Esophagus squamous epithelium (tissue), 5 donors: ENCODE results near the gene GFRA1. TPM values are rescaled to one million over a fixed set of nuclear protein-coding genes. Genes with fewer than 3 reads are reported as not detected.

Experiments
- DNase-seq: peaks from one replicate; lab custom pipeline; 2025; lab: John Stamatoyannopoulos, UW
- H3K27ac ChIP-seq, 4 donors: fragments of 200-600 bp; sonication (generic); one replicate each; pipeline ENCODE4 v1.5.1; 2016 to 2019; ENCODE audit warnings: mild to moderate bottlenecking in 1 of 4
- H3K27me3 ChIP-seq, 4 donors: fragments of 200-600 bp; sonication (generic); 1 replicate in 3 of 4; 2 replicates in 1 of 4; pipeline versions ENCODE4 v1.5.1 to v1.6.0; 2017 to 2021; ENCODE audit warnings: antibody characterized with exemption in 1 of 4
- H3K36me3 ChIP-seq, 3 donors: fragments of 200-600 bp; sonication (generic); one replicate each; pipeline ENCODE4 v1.5.1; 2016 to 2019
- H3K4me1 ChIP-seq, 3 donors: fragments of 200-600 bp; sonication (generic); one replicate each; pipeline ENCODE4 v1.5.1; 2017 to 2019
- H3K4me3 ChIP-seq, 4 donors: fragments of 200-600 bp; sonication (generic); 1 replicate in 3 of 4; 2 replicates in 1 of 4; pipeline ENCODE4 v1.5.1; 2016 to 2019; ENCODE audit warnings: mild to moderate bottlenecking in 2 of 4, moderate library complexity in 1 of 4
- H3K9me3 ChIP-seq, 3 donors: fragments of 200-600 bp; sonication (generic); one replicate each; pipeline ENCODE4 v1.5.1; 2016 to 2019
- CTCF ChIP-seq, 6 experiments: fragments of 450-650 bp in 4 of 6; fragments of 200-600 bp in 2 of 6; sonication (generic) in 2 of 6; IDR thresholded peaks; one replicate each; pipeline ENCODE4 v1.5.1; 2016 to 2019; ENCODE audit warnings: antibody characterized with exemption in 6 of 6, mild to moderate bottlenecking in 4 of 6, moderate library complexity in 4 of 6
- POLR2A ChIP-seq, 4 donors: fragments of 450-650 bp; IDR thresholded peaks; one replicate each; pipeline ENCODE4 v1.6.1; 2017; ENCODE audit warnings: antibody characterized with exemption in 4 of 4, mild to moderate bottlenecking in 4 of 4, moderate library complexity in 3 of 4
- WGBS, 2 donors: methylation state at CpG; one replicate each; pipeline ENCODE4 v1.1.5; 2018; 5-methylcytosine and 5-hydroxymethylcytosine counted together
- intact Hi-C: fragments of 100-400 bp; cut with DNase I; formaldehyde crosslinking; loops from one replicate; pipeline ENCODE4 v1.15.0; 2022
- total RNA-seq, 4 donors: library from RNA; depleted of rRNA; stranded (reverse); fragments of >200 nt; gene quantifications; one replicate each; pipeline ENCODE4 v1.1.0, GENCODE V29; 2016
- donor health status: DM: yes; HTN: yes; CAD: no.

Gene GFRA1
- total RNA-seq, 4 donors from 2014 or later: 1.0 to 79.9 (median 4.2) TPM

- Histone ChIP-seq H3K9me3 (no peaks in the 10 kb centered on the region), H3K27ac (no peak overlapping the region), H3K27me3 (no peaks in the 10 kb centered on the region), H3K4me1 (no peaks in the 10 kb centered on the region), H3K4me3 (no peak overlapping the region), H3K36me3 (no peaks in the 10 kb centered on the region)
- DNase-seq: no peak
- 74 to 84% methylated on average over 5 of the region's 5 CpGs for WGBS, 2 donors
- TF ChIP-seq POLR2A (IDR thresholded peaks at IDR 0.05) (no peak), CTCF (IDR thresholded peaks at IDR 0.05) (no peak)
- intact Hi-C loops: no loop called here
Measured at GRCh38 chr10:116115797-116116196, 157.2 kb downstream of the GFRA1 start.

GRCh38 chr10:116115036-116115641 is 157.9 kb downstream of the GFRA1 start:
- intact Hi-C loops: no loop called here
- Histone ChIP-seq H3K36me3 (no peaks in the 10 kb centered on the region), H3K27ac (no peak overlapping the region), H3K4me3 (no peak overlapping the region), H3K9me3 (no peaks in the 10 kb centered on the region), H3K4me1 (no peaks in the 10 kb centered on the region), H3K27me3 (no peaks in the 10 kb centered on the region)
- 41 to 45% methylated on average over 4 to 5 of the region's 5 CpGs for WGBS, 2 donors
- no peak for DNase-seq
- TF ChIP-seq POLR2A (IDR thresholded peaks at IDR 0.05): no peak
- no peak for TF ChIP-seq CTCF (IDR thresholded peaks at IDR 0.05)

GRCh38 chr10:116113721-116114501 is 159.1 kb downstream of the GFRA1 start:
- DNase-seq: no peak

GRCh38 chr10:116112232-116113231 is 160.5 kb downstream of the GFRA1 start:
- DNase-seq: no peak
- WGBS, 2 donors: 76 to 83% methylated on average over 9 to 12 of the region's 17 CpGs
- no peak overlapping the region for H3K4me3 ChIP-seq
- no peaks in the 10 kb centered on the region for H3K36me3 ChIP-seq
- no peak overlapping the region for H3K27ac ChIP-seq
- no peaks in the 10 kb centered on the region for H3K27me3 ChIP-seq
- H3K4me1 ChIP-seq: no peaks in the 10 kb centered on the region
- TF ChIP-seq POLR2A (IDR thresholded peaks at IDR 0.05) (no peak), CTCF (IDR thresholded peaks at IDR 0.05) (no peak)
- intact Hi-C loops: no loop called here
- no peaks in the 10 kb centered on the region for H3K9me3 ChIP-seq

More at GRCh38 chr10:116113721-116114501, 159.1 kb downstream of the GFRA1 start:
- Histone ChIP-seq H3K27ac (no peak overlapping the region), H3K4me3 (no peak overlapping the region), H3K4me1 (no peaks in the 10 kb centered on the region), H3K27me3 (no peaks in the 10 kb centered on the region), H3K9me3 (no peaks in the 10 kb centered on the region), H3K36me3 (no peaks in the 10 kb centered on the region)
- no peak for TF ChIP-seq CTCF (IDR thresholded peaks at IDR 0.05)
- 80 to 82% methylated on average over 13 to 15 of the region's 16 CpGs for WGBS, 2 donors
- intact Hi-C loops: no loop called here
